Esophagus muscularis mucosa (tissue), 4 donors: ENCODE data around the gene RETN. TPM values are rescaled to one million over a fixed set of nuclear protein-coding genes. Genes with fewer than 3 reads are reported as not detected.
A peak's percentile ranks its signal among the peaks of the same experiment; 100 is the strongest.

ENCODE experiments used
- DNase-seq: peaks from one replicate; pipeline ENCODE4 v3.0.0-alpha.2; 2017; ENCODE audit errors: extremely low spot score
- H3K27ac ChIP-seq, 4 donors: fragments of 200-600 bp; sonication (generic); replicated peaks in 1 of 4; 1 replicate in 3 of 4; 2 replicates in 1 of 4; pipeline ENCODE4 v1.5.1; 2016 to 2019; ENCODE audit warnings: mild to moderate bottlenecking in 1 of 4
- H3K27me3 ChIP-seq, 4 donors: fragments of 200-600 bp; sonication (generic); one replicate each; pipeline versions ENCODE4 v1.5.1 to v1.6.0; 2016 to 2019
- H3K36me3 ChIP-seq, 4 donors: fragments of 200-600 bp; sonication (generic); one replicate each; pipeline ENCODE4 v1.5.1; 2016 to 2019
- H3K4me1 ChIP-seq, 4 donors: fragments of 200-600 bp; sonication (generic); one replicate each; pipeline ENCODE4 v1.5.1; 2016 to 2019
- H3K4me3 ChIP-seq, 4 donors: fragments of 200-600 bp; sonication (generic); 1 replicate in 2 of 4; 2 replicates in 2 of 4; pipeline ENCODE4 v1.5.1; 2016 to 2019; ENCODE audit warnings: mild to moderate bottlenecking in 4 of 4, moderate library complexity in 1 of 4
- H3K9me3 ChIP-seq, 4 donors: fragments of 200-600 bp; sonication (generic); 1 replicate in 3 of 4; 2 replicates in 1 of 4; pipeline ENCODE4 v1.5.1; 2016 to 2019
- CTCF ChIP-seq, 3 experiments: fragments of 200-600 bp in 2 of 3; fragments of 450-650 bp in 1 of 3; sonication (generic) in 2 of 3; IDR thresholded peaks; one replicate each; pipeline ENCODE4 v1.5.1; 2017 to 2019; ENCODE audit warnings: antibody characterized with exemption in 3 of 3, mild to moderate bottlenecking in 2 of 3, moderate library complexity in 1 of 3
- EP300 ChIP-seq: sonication (generic); formaldehyde crosslinking; IDR thresholded peaks from one replicate; pipeline ENCODE4 v1.6.1; 2017; ENCODE audit warnings: antibody characterized with exemption
- POLR2A ChIP-seq: fragments of 450-650 bp; IDR thresholded peaks from one replicate; pipeline ENCODE4 v1.6.1; 2017; ENCODE audit warnings: antibody characterized with exemption, moderate library complexity, mild to moderate bottlenecking, low read depth
- POLR2AphosphoS5 ChIP-seq, 2 donors: sonication (generic); formaldehyde crosslinking; IDR thresholded peaks; one replicate each; pipeline ENCODE4 v1.6.1; 2017; ENCODE audit warnings: antibody characterized with exemption in 2 of 2
- WGBS: methylation state at CpG from one replicate; pipeline ENCODE4 v1.1.5; 2018; 5-methylcytosine and 5-hydroxymethylcytosine counted together
- intact Hi-C: fragments of 100-400 bp; cut with DNase I; formaldehyde crosslinking; loops from one replicate; pipeline ENCODE4 v1.15.1; 2023
- total RNA-seq, 4 donors: library from RNA; depleted of rRNA; stranded (reverse); fragments of >200 nt; gene quantifications; one replicate each; pipeline versions ENCODE4 v1.1.0 to v1.2.1, GENCODE V29; 2016

RETN gene
- total RNA-seq, 4 donors from 2014 or later: 1.3 TPM; not detected in 3

GRCh38 chr19:7679771-7680605, 11.1 kb downstream of the RETN start:
- intact Hi-C loops: loop anchor here (5.0 to 10.0 kb wide), 2 partner anchors 115 to 328 kb away; no protein-coding TSS in a partner anchor
- WGBS: 54% methylated on average over 22 of the region's 22 CpGs
- Histone ChIP-seq H3K27me3 (peaks cover 0 to 54% (median 3%) of the 10 kb centered on the region in 4 donors), H3K27ac (peak overlapping the region in 1 of 4 donors; percentile 90), H3K4me1 (peaks cover 10 to 29% (median 22%) of the 10 kb centered on the region in 4 donors), H3K9me3 (no peaks in the 10 kb centered on the region), H3K36me3 (peaks cover 0 to 30% (median 24%) of the 10 kb centered on the region in 4 donors), H3K4me3 (peak overlapping the region; percentile 75 to 100 (median 88))
- DNase-seq: no peak
- TF ChIP-seq CTCF (IDR thresholded peaks at IDR 0.05) (no peak), POLR2A (no peak), POLR2AphosphoS5 (IDR thresholded peaks at IDR 0.05) (no peak), EP300 (no peak)

- 0% methylated on average over 2 of the region's 79 CpGs for WGBS
- peaks cover 0 to 46% (median 3%) of the 10 kb centered on the region in 4 donors for H3K27me3 ChIP-seq
- peaks cover 10 to 29% (median 22%) of the 10 kb centered on the region in 4 donors for H3K4me1 ChIP-seq
Observed at GRCh38 chr19:7680606-7681339, 11.9 kb downstream of the RETN start, which contains the start of gene TRAPPC5. TSS of gene TRAPPC5 (plus strand) at chr19:7680833. CDS start at chr19:7682254, 1,421 bp downstream.

DNA sequence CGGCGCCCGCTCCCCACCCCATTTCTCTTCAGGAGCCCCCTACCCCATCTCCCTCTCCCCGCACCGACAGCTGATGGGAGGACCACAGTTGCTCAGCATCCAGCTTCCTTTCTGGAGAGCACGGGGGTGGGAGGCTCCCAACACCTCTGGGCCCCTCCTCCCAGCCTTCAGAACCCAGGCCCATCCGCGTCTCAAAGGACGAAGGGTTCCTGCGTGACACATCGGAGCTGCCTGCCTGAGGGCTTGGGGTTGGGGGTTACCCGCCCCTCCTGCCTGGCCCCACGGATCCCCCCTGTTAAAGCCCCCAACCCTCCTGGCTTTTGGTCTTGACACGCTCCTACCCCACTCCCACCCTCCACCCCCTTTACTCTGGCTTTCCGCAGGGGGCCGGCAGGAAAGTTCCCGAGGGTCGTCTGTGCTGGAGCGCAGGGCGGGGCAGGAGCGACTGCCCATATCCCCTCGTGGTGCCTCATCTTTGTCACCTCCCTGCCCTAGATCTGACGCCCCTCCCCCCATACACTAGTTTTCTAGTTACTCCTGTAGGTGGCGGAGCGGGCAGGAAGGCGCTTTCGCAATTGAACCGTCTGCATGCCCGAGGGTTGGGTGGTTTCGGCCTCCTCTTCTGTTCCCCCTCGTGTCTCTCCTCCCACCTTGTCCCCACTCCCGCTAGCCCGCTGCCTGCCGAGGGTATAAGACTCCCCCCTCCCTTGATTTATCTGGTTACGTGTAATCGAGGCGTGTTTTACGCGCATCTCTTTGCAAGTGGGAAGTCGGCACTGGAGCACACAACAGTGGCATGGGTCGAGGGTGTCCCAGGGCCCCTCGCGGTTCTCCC, 12.7 kb downstream of the RETN start:
- intact Hi-C loops: loop anchor here (1.0 to 10.0 kb wide), 3 partner anchors 29 to 329 kb away; no protein-coding TSS in a partner anchor

More at GRCh38 chr19:7680606-7681339, 11.9 kb downstream of the RETN start, which contains the start of gene TRAPPC5:
- peaks cover 0 to 36% (median 27%) of the 10 kb centered on the region in 4 donors for H3K36me3 ChIP-seq
- intact Hi-C loops: loop anchor here (1.0 to 10.0 kb wide), 3 partner anchors 28 to 328 kb away; no protein-coding TSS in a partner anchor
- no peaks in the 10 kb centered on the region for H3K9me3 ChIP-seq
- DNase-seq: no peak
- peak within 1 kb of the TSS; percentile 75 to 100 (median 88) for H3K4me3 ChIP-seq
- H3K27ac ChIP-seq: peak within 1 kb of the TSS; percentile 78 to 90 (median 84)
- TF ChIP-seq POLR2AphosphoS5 (IDR thresholded peaks at IDR 0.05) (peak; percentile 75 to 84), CTCF (IDR thresholded peaks at IDR 0.05) (peak; percentile 99 to 100 (median 99)), POLR2A (no peak)

More for the DNA sequence above, 12.7 kb downstream of the RETN start:
- Histone ChIP-seq H3K36me3 (peaks cover 0 to 36% (median 27%) of the 10 kb centered on the region in 4 donors), H3K4me3 (peak overlapping the region; percentile 75 to 100 (median 88)), H3K27ac (peak overlapping the region; percentile 78 to 90 (median 84)), H3K9me3 (no peaks in the 10 kb centered on the region), H3K27me3 (peaks cover 0 to 38% (median 1%) of the 10 kb centered on the region in 4 donors), H3K4me1 (peaks cover 10 to 29% (median 22%) of the 10 kb centered on the region in 4 donors)
- WGBS: under 1% methylated on average over 28 of the region's 43 CpGs
- TF ChIP-seq EP300 (no peak), POLR2A (no peak), POLR2AphosphoS5 (IDR thresholded peaks at IDR 0.05) (peak in 1 of 2 donors; percentile 53), CTCF (IDR thresholded peaks at IDR 0.05) (peak; percentile 36 to 55 (median 41))
- DNase-seq: peak; percentile 95
